Fibroblast of villous mesenchyme (primary cell): ENCODE results near the gene GP1BB. TPM values are rescaled to one million over a fixed set of nuclear protein-coding genes. Genes with fewer than 3 reads are reported as not detected.
"Not testable (repeated sequence)": the region's sequence is repeated elsewhere in the genome, so short reads cannot be mapped to it uniquely, and the experiment has no call there.

Source experiments
- DNase-seq: peaks from one replicate; pipeline ENCODE4 v3.0.0-alpha.2; 2010; ENCODE audit warnings: low read depth
- H3K4me3 ChIP-seq: 2 replicates; pipeline ENCODE4 v1.5.1; 2011; ENCODE audit warnings: low read depth, mild to moderate bottlenecking, low read length
- CTCF ChIP-seq: IDR thresholded peaks from 2 replicates; pipeline ENCODE4 v1.5.1; 2012; ENCODE audit warnings: low read depth, mild to moderate bottlenecking, low read length; ENCODE audit not compliant: insufficient read depth
- total RNA-seq: library from RNA; depleted of rRNA; stranded (reverse); fragments of >200 nt; gene quantifications from 2 replicates; pipeline ENCODE4 v1.2.3, GENCODE V29; 2012

GP1BB gene
- total RNA-seq, 1 donor = 0.86 TPM

- TF ChIP-seq CTCF = no peak
- DNase-seq = no peak
- no peak overlapping the region for H3K4me3 ChIP-seq
Measured at GRCh38 chr22:19694696-19695095, 28.6 kb upstream of the GP1BB start.

GRCh38 chr22:19696504-19697276 is 26.6 kb upstream of the GP1BB start:
- no peak for TF ChIP-seq CTCF
- no peak overlapping the region for H3K4me3 ChIP-seq
- DNase-seq = no peak

GRCh38 chr22:19697871-19698270 is 25.5 kb upstream of the GP1BB start:
- H3K4me3 ChIP-seq, DNase-seq: not testable (repeated sequence)

GRCh38 chr22:19700790-19701419 is 22.4 kb upstream of the GP1BB start:
- no peak for DNase-seq
- H3K4me3 ChIP-seq = no peak overlapping the region
- no peak for TF ChIP-seq CTCF

- H3K4me3 ChIP-seq = no peak overlapping the region
- DNase-seq = no peak
- no peak for TF ChIP-seq CTCF
Measured at GRCh38 chr22:19701420-19702145, 21.8 kb upstream of the GP1BB start.

- no peak for TF ChIP-seq CTCF
- H3K4me3 ChIP-seq = no peak overlapping the region
- no peak for DNase-seq
Measured at GRCh38 chr22:19703869-19704268, 19.5 kb upstream of the GP1BB start.

- no peak for TF ChIP-seq CTCF
- H3K4me3 ChIP-seq = no peak overlapping the region
- DNase-seq = no peak
Measured at GRCh38 chr22:19704355-19705015, 18.9 kb upstream of the GP1BB start.
